Stimulated activated CD4-positive, alpha-beta T cell treated with anti-CD3 and anti-CD28 coated beads, Interleukin-4, amount 100 ng/mL, for 1 hour (primary cell): Measurements from ENCODE around the gene PDAP1.
A peak's percentile ranks its signal among the peaks of the same experiment; 100 is the strongest.
"Not testable (repeated sequence)": the region's sequence is repeated elsewhere in the genome, so short reads cannot be mapped to it uniquely, and the experiment has no call there.

Experiments
- DNase-seq: peaks from one replicate; pipeline ENCODE4 v3.0.0-alpha.2; 2020

The PDAP1 gene

DNA sequence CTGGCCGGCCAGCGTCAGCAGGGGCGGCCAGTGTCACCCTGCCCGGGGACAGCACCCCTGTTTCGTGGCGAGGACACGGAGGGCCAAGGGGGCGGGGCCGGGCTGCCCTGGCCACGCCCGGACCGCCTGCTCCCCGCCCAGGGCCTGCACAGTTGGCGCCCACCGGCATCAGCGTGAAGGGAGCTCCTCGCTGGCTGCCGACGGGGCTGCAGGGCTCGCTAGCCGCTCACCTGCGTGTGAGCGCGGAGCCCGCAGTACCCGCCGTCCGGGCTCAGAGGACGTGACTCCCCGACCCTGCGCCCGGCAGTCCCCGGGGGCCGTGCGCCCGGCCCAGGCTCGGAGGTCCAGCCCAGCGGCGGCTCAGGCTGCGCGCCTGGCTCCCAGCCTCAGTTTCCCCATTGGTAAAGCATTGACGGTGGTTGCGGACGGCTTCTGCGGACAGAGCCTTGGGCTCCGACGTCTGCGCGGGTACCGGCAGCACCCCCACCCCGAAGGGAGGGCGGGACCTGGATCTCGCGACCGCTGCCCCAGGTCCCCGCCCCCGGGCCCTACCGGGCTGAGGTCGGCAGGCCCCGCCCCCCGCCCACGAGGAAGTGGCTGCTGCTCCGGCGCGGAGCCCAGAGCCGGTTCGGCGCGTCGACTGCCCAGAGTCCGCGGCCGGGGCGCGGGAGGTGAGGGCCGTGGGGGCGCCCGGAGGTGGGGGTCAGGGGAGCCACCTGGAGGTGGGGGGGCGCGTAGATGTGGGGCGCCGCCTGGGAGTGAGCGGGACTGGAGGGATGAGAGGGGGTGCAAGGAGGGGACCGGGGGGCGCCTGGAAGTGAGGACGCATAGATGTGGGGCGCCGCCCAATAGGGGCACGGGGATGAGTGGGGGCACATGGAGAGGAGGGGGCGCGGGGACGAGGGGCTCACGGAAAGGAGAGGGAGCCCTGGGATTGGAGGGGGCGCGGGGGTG lies 34.0 kb downstream of the PDAP1 start, which contains the start of gene ARPC1B:
Gene ARPC1B (plus strand): TSS at position 620 of the 954 bp plus-strand sequence. CDS start 10,985 bp downstream, outside the sequence.
- DNase-seq, result peak; percentile 90

- no peak for DNase-seq
Observed at GRCh38 chr7:99373091-99374066, 35.0 kb downstream of the PDAP1 start.

DNA sequence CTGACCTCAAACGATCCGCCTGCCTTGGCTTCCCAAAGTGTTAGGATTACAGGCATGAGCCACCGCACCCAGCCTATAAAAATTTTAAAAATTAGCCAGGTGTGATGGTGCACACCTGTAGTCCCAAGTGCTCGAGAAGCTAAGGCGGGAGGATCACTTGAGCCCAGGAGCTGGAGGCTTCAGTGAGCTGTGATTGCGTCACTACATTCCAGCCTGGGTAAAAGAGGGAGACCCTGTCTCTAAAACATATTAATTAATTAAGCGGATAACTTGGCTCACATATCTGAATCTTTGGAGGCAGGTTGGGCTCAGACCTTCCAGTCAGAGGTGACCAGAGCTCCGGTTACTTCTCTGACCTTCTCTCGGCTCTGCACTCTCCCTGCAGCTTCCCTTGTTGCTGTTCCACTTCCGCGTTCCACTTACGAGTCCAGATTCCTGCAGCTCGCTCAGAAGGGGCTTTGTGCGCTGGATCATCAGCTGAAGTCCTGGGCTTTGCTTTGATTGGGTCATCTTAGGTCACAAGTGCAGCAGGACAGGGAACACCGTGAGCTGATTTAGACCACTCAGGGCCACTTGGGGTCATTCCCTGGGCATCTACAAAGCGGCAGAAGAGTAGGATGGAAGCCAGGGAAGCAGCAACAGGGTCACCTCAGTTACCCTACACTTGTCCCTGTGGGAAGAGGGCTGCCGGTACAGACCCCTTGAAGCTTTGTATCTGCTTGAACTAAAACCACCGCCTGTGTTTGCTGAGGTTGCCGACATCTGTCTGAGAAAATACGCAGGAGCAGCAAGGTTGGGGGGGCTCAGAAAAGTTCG lies 35.9 kb downstream of the PDAP1 start:
- no peak for DNase-seq

- DNase-seq, result no peak
Observed at GRCh38 chr7:99371376-99371920, 36.9 kb downstream of the PDAP1 start.

DNA sequence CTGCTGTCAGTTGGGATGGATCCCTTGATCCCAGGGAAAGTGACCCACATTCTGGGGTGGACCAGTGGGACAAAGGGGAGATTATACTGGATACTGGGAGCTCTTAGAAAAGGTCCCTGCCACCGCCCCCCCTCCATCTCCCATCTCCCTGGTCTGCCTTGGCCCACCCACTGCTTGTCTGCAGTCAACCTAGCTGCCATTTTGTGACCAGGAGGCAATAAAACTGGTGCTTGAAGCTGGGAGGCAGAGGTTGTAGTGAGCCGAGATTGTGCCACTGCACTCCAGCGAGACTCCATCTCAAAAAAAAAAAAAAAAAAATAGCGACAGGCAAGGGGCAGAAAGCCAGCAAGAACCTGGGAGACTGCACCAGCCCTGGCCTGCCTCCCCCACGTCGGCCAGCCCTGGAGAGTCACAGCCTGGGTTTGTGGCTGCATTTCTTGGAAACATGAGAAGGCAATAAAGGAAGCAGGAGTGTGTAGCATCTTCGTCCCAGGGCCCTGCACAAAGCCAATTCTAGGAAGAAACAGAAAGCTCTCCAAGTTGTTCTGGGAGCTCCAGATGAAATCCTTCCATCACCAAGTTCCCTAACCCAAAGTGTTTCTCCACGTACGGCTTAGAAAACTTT lies 38.5 kb downstream of the PDAP1 start:
- no peak for DNase-seq

GRCh38 chr7:99368750-99369389 lies 39.5 kb downstream of the PDAP1 start:
- DNase-seq, result no peak

GRCh38 chr7:99366646-99367045 lies 41.8 kb downstream of the PDAP1 start:
- DNase-seq, result no peak

GRCh38 chr7:99365318-99366141 lies 42.9 kb downstream of the PDAP1 start:
- peak; percentile 70 for DNase-seq

DNA sequence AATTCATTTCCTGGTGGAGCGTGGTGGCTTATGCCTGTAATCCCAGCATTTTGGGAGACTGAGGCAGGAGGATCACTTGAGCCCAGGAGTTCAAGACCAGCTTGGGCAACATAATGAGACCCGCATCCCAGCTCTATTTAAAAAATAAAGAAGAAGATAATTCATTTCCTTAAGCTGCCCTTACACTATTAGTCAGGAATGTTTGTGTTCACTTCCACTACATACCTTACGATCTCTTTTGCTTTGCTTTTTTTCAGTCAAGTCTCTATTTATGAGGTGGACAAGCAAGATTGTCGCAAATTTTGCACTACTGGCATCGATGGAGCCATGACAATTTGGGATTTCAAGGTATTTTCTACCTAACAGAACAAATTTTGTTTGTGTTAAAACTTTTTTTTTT lies 45.1 kb downstream of the PDAP1 start:
- DNase-seq, result no peak

DNA sequence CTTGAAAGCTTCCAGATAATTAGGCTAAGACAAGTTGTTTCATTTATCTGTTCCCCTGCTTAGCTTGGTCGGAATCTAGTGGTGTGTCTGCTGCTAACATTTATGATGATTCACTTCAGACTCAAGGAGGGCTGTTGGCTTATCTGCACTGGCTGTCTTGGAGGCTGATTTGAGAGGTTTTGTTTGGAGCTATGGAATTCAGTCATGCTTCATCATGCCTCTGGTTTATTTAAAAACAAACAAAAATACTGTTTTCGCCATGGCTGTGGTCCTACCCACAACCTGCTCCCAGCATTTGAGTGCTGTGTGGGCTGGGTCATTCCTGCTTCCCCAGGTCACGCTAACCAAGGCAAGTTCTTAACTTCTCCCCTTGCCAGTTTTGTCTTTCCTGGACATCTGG lies 45.6 kb downstream of the PDAP1 start:
- DNase-seq, result no peak

DNA sequence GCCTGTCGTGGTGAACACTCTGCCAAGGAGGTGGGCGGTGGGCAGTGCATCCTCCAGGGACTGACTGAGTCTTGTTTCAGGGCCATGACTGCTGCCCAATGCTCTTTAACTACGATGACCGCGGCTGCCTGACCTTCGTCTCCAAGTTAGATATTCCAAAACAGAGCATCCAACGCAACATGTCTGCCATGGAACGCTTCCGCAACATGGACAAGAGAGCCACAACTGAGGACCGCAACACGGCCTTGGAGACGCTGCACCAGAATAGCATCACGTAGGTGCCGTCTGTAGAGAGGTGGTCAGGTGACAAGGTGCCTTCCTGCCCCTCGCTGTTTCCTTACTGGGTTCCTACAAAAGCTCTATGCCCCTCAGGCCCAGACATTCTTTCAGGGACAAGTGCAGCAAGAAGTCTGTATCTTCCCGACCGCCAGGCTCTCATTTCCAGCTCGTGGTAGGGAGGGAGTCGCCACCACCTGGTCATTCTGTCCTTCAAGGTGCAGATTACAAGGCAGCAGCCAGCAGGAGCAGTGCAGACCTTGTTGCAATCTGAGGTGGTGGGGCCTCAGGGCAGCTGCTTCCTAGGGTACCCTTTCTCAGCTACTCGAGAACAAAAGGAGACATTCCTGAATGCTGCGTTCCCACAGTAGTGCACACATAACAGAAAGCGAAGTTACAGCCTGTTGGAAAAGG lies 48.8 kb downstream of the PDAP1 start:
- DNase-seq, result no peak

DNA sequence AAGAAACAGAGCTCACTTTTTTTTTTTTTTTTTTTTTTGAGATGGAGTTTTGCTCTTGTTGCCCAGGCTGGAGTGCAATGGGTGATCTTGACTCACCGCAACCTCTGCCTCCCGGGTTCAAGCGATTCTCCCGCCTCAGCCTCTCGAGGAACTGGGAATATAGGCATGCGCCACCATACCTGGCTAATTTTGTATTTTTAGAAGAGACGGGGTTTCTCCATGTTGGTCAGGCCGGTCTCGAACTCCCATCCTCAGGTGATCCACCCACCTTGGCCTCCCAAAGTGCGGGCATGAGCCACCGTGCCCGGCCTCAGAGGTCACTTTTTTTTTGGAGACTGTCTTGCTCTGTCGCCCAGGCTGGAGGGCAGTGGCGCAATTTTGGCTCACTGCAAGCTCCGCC lies 49.9 kb downstream of the PDAP1 start:
- not testable (repeated sequence) for DNase-seq

DNA sequence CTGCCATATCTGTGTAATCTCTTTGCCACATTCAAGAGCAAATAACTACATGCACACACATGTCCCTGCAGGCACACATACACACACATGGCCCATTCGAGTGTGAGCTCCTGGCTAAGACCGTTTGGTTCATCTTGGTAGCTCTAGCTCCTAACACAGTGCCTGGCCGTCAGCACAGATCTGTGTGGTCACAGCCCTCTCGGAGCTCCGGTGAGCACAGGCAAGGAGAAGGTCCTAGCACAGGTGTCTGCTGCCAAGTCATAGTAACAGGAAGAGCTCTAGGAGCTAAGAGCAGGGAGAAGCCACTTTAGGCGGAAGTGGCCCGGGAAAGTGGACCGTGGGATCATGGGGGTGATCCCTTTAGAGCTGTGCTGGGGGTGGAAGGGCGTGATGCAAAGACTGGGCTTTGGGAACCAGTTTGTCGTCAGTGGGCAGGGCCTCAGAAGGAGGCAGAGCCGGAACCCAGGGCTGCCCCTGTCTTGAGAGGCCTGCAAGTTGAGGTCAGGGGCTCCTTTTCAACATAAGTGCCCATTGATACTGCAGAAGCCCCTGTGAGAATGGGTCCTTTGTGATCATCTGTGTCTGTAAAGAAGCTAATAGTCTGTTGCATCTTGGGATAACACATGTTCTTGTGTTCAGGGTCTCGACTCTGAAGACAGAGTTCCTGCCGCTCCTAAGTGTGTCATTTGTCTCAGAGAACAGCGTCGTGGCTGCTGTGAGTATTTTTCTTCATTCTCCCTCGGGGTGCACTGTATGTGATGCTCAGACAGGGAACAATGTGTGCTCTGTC lies 50.5 kb downstream of the PDAP1 start:
- DNase-seq, result no peak

DNA sequence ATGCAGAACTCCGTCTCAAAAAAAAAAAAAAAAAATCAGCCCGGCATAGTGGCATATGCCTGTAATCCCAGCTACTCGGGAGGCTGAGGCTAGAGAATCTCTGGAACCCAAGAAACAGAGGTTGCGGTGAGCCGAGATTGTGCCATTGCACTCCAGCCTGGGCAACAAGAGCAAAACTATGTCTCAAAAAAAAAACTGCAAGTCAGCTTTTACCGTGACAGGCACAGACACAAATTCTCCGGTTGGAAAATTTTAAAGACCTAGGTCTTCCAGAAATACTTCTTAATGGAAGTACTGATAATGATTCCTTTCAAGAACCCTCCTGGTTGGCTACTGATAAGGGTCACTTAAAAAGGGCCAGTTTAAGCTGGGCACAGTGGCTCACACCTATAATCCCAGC lies 53.3 kb downstream of the PDAP1 start:
- DNase-seq, result no peak

- DNase-seq, result no peak
Observed at GRCh38 chr7:99352247-99352646, 56.1 kb downstream of the PDAP1 start.

DNA sequence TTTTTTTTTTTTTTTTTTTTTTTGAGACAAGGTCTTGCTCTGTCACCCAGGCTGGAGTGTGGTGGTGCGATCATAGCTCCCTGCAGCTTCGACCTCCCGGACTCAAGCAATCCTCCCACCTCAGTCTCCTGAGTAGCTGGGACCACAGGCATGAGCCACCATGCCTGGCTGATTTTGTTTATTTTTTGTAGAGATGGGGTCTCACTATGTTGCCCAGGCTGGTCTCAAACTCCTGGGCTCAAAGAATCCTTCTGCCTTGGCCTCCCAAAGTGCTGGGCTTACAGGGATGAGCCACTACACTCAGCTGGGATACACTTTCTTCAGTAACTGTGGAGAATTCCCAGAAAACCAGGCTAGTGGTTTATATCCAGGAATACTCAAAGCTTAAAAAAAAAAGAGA lies 57.8 kb downstream of the PDAP1 start:
- DNase-seq, result not testable (repeated sequence)
